Endothelial cell of umbilical vein (primary cell): ENCODE data around the gene PID1. TPM values are rescaled to one million over a fixed set of nuclear protein-coding genes. Genes with fewer than 3 reads are reported as not detected.

ENCODE experiments used
- BruUV-seq: library from RNA; stranded (reverse); fragments of 400-500 nt; replicated peaks from 2 replicates; lab custom pipeline; 2021; lab: Mats Ljungman, UMichigan
- CTCF ChIA-PET: fragments of 300-600, 350-600 bp; sonication (Branson Sonifier 250); formaldehyde crosslinking; loops from one replicate; lab custom pipeline; 2021; ENCODE audit warnings: antibody characterized with exemption, inconsistent platforms; lab: Charles Lee
- POLR2A ChIA-PET: fragments of 300-600, 350-600 bp; sonication (Branson Sonifier 250); formaldehyde crosslinking; loops from one replicate; lab custom pipeline; 2021; ENCODE audit warnings: antibody characterized with exemption, inconsistent platforms; lab: Charles Lee
- DNase-seq: peaks from one replicate; pipeline ENCODE4 v3.0.0-alpha.2; 2011; ENCODE audit warnings: low read depth, low spot score
- FAIRE-seq: peaks from 2 replicates; lab custom pipeline; 2011; peaks lifted over from hg19 to GRCh38; lab: Jason Lieb, UNC
- H2AFZ ChIP-seq: 2 replicates; pipeline ENCODE4 v1.6.0; 2012; ENCODE audit warnings: low read depth, low read length, control low read depth, inconsistent platforms
- H3K27ac ChIP-seq: 2 replicates; pipeline ENCODE4 v1.5.1; 2011; ENCODE audit warnings: low read depth, mild to moderate bottlenecking, control low read depth, low read length, moderate library complexity; ENCODE audit not compliant: insufficient read depth
- H3K27me3 ChIP-seq, 2 experiments: 2 replicates each; pipeline versions ENCODE4 v1.6.0 to v1.6.1; 2011; ENCODE audit warnings: low read length in 2 of 2, mixed read lengths in 1 of 2; ENCODE audit not compliant: control insufficient read depth in 2 of 2, insufficient read depth in 2 of 2
- H3K36me3 ChIP-seq, 2 experiments: 2 replicates in 1 of 2; 3 replicates in 1 of 2; pipeline ENCODE4 v1.5.1; 2011; ENCODE audit warnings: low read length in 2 of 2, mild to moderate bottlenecking in 1 of 2, moderate library complexity in 1 of 2; ENCODE audit not compliant: control insufficient read depth in 2 of 2, insufficient read depth in 2 of 2; ENCODE audit errors: extremely low read depth in 1 of 2
- H3K4me1 ChIP-seq: 3 replicates; pipeline ENCODE4 v1.5.1; 2011; ENCODE audit warnings: mild to moderate bottlenecking, low read length; ENCODE audit not compliant: control insufficient read depth, insufficient read depth; ENCODE audit errors: extremely low read depth
- H3K4me2 ChIP-seq: 2 replicates; pipeline ENCODE4 v1.6.1; 2011; ENCODE audit warnings: low read length, control low read depth, mixed read lengths; ENCODE audit not compliant: insufficient read depth
- H3K4me3 ChIP-seq, 3 experiments: fragments of 200-600 bp in 1 of 3; sonication (generic), shearing (Covaris generic) in 1 of 3; replicated peaks in 1 of 3; 2 replicates each; pipeline ENCODE4 v1.5.1; 2011 to 2016; ENCODE audit warnings: control low read depth in 3 of 3, low read length in 3 of 3, mild to moderate bottlenecking in 2 of 3, inconsistent platforms in 1 of 3, low read depth in 1 of 3, moderate library complexity in 1 of 3; ENCODE audit not compliant: insufficient read depth in 1 of 3
- H3K79me2 ChIP-seq: 2 replicates; pipeline ENCODE4 v1.6.0; 2012; ENCODE audit warnings: low read length, inconsistent platforms; ENCODE audit not compliant: control insufficient read depth, insufficient read depth
- H3K9ac ChIP-seq: replicated peaks from 2 replicates; pipeline ENCODE3; 2011; ENCODE audit warnings: low read length, control low read depth; ENCODE audit not compliant: insufficient read depth; ENCODE audit errors: extremely low read depth
- H3K9me1 ChIP-seq: replicated peaks from 3 replicates; pipeline ENCODE4 v1.6.0; 2011; ENCODE audit warnings: mild to moderate bottlenecking, low read length; ENCODE audit not compliant: control insufficient read depth, insufficient read depth; ENCODE audit errors: extremely low read depth
- H3K9me3 ChIP-seq: replicated peaks from 2 replicates; pipeline ENCODE4 v1.5.1; 2012; ENCODE audit warnings: low read length, inconsistent platforms; ENCODE audit not compliant: control insufficient read depth, insufficient read depth
- H4K20me1 ChIP-seq: replicated peaks from 2 replicates; pipeline ENCODE3; 2011; ENCODE audit warnings: mild to moderate bottlenecking, low read length; ENCODE audit not compliant: control insufficient read depth, insufficient read depth; ENCODE audit errors: extremely low read depth
- EZH2 ChIP-seq: IDR thresholded peaks from 2 replicates; pipeline ENCODE4 v1.6.1; 2012; ENCODE audit warnings: borderline replicate concordance, low read depth, mild to moderate bottlenecking, moderate library complexity, low read length, inconsistent platforms; ENCODE audit not compliant: severe bottlenecking
- FOS ChIP-seq: IDR thresholded peaks from 2 replicates; pipeline ENCODE4 v1.6.1; 2011; ENCODE audit warnings: mild to moderate bottlenecking, low read length, moderate library complexity, borderline replicate concordance; ENCODE audit not compliant: insufficient read depth
- GATA2 ChIP-seq: IDR thresholded peaks from 2 replicates; pipeline ENCODE4 v1.7.0; 2011; ENCODE audit warnings: low read depth, mild to moderate bottlenecking, moderate library complexity, mixed read lengths, low read length; ENCODE audit not compliant: insufficient read length, insufficient read depth
- JUN ChIP-seq: IDR thresholded peaks from 2 replicates; pipeline ENCODE4 v1.6.1; 2011; ENCODE audit warnings: borderline replicate concordance, low read depth; ENCODE audit not compliant: insufficient read length, insufficient read depth
- MYC ChIP-seq: IDR thresholded peaks from one replicate; pipeline ENCODE4 v1.6.1; 2011; ENCODE audit warnings: mild to moderate bottlenecking, low read depth, low read length
- POLR2A ChIP-seq: IDR thresholded peaks from 2 replicates; pipeline ENCODE4 v1.6.1; 2012; ENCODE audit warnings: low read depth, mild to moderate bottlenecking, control low read depth, low read length
- POLR2AphosphoS5 ChIP-seq: IDR thresholded peaks from 2 replicates; pipeline ENCODE4 v1.6.1; 2012; ENCODE audit warnings: low read depth, mild to moderate bottlenecking, control low read depth, low read length, moderate library complexity; ENCODE audit not compliant: insufficient read depth
- dilution Hi-C: fragments of 300-500 bp; cut with MboI; formaldehyde crosslinking; loops from one replicate; pipeline ENCODE4 v1.15.0; 2019; ENCODE audit warnings: low sequenced_read_pairs; ENCODE audit not compliant: extremely low pct_ligation_motif_present
- intact Hi-C: fragments of 100-400 bp; cut with micrococcal nuclease; formaldehyde crosslinking; loops from one replicate; pipeline ENCODE4 v1.10.0; 2022
- polyA plus RNA-seq, 4 experiments: library from polyadenylated mRNA; depleted of rRNA in 3 of 4; stranded (reverse) in 3 of 4; unstranded in 1 of 4; fragments of >200 nt; gene quantifications; 2 replicates each; pipeline versions ENCODE4 v1.2.1 to v1.2.3, GENCODE V29; 2011 to 2012; ENCODE audit warnings: missing spikeins in 1 of 4
- total RNA-seq: library from RNA; stranded (reverse); gene quantifications from 2 replicates; pipeline ENCODE4 v1.2.3, GENCODE V29; 2021
- TF ChIP-seq, protein P1 (sequence below): IDR thresholded peaks from 2 replicates; pipeline ENCODE4 v1.6.1; 2011; ENCODE audit not compliant: insufficient read depth, insufficient read length
- TF ChIP-seq, protein P2 (sequence below), 2 donors: IDR thresholded peaks; 1 replicate in 1 of 2; 2 replicates in 1 of 2; pipeline ENCODE4 v1.5.1; 2011; ENCODE audit warnings: low read length in 2 of 2, mild to moderate bottlenecking in 2 of 2, moderate library complexity in 2 of 2, control low read depth in 1 of 2, inconsistent platforms in 1 of 2, low read depth in 1 of 2; ENCODE audit not compliant: insufficient read depth in 1 of 2; ENCODE audit errors: extremely low read depth in 1 of 2

Gene PID1
- total and polyA plus RNA-seq, 2 donors (not counting 3 experiments of a cell fraction or from before 2014, with no cell fraction given), result not detected

DNA sequence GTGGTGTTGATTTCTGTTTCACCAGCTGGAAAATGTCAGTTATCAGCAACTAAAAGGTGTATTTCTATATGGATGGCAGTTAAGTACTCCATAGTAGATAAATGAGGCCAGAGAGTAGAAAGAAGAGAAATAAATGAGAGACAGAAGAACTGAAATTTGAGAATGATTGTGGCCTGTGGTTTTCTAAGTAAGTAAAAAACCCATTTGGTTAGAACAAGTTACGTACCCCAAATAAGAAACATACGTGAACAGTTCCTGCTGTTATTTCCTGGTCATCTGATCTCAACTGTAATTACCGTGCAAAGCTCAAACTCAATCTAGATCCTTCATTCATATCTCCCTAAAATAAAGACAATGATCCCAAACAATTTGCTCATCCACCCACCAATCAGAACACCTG lies 181.3 kb downstream of the PID1 start:
- Histone ChIP-seq H3K79me2 (no peaks in the 10 kb centered on the region), H3K4me1 (no peaks in the 10 kb centered on the region), H3K9me3 (peaks cover 2% of the 10 kb centered on the region), H3K4me3 (no peak overlapping the region), H2AFZ (no peak overlapping the region), H3K9ac (no peak overlapping the region), H3K36me3 (no peaks in the 10 kb centered on the region), H3K27ac (no peak overlapping the region), H3K27me3 (no peaks in the 10 kb centered on the region), H4K20me1 (no peaks in the 10 kb centered on the region), H3K9me1 (no peaks in the 10 kb centered on the region), H3K4me2 (no peak overlapping the region)
- DNase-seq (no peak), FAIRE-seq (no peak)
- intact Hi-C loops (no loop called here), dilution Hi-C loops (no loop called here)
- no TSS peak for BruUV-seq
- POLR2A ChIA-PET, result no interaction called here
- no peak for TF ChIP-seq JUN
- no peak for TF ChIP-seq GATA2
- no peak for TF ChIP-seq MYC
- TF ChIP-seq, protein P1, sequence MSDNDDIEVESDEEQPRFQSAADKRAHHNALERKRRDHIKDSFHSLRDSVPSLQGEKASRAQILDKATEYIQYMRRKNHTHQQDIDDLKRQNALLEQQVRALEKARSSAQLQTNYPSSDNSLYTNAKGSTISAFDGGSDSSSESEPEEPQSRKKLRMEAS, result no peak
- no peak for TF ChIP-seq FOS
- TF ChIP-seq EZH2, result no peak
- TF ChIP-seq POLR2A, result no peak
- CTCF ChIA-PET, result no interaction called here

DNA sequence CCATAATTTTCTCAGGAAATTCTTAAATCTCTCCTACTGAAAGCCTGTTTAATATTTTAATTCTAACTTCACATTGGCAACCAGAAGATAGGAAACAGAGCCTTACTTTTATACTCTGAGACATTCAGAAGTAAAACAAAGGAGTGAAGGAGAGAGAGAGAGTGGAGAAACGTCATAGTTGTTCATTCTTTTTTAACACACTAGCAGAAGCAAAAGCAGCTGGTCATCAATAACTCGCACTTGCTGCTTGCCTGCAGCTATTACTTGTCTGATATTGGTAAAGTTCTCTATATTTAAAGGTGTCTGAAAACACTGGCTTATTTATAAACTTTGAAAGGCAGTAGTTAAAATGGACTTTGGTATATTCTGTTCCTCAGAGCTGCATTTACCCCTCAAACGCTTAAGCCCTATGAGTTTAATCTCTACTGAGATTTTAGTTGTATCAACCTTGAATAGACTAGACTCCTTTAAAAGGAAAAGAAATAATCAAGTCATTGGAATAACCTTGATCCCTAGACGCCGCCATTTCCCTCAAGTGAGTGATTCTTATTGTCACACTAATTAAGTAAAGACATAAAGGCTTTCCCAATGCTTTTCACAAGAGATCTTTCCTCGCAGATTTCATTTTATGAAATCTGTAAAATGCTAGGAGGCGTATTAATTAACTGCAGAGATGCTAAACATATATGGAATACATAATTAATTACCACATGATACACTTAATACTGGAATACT lies 182.0 kb downstream of the PID1 start:
- Histone ChIP-seq H3K9me1 (no peaks in the 10 kb centered on the region), H3K27ac (no peak overlapping the region), H3K4me1 (no peaks in the 10 kb centered on the region), H3K79me2 (no peaks in the 10 kb centered on the region), H3K4me3 (no peak overlapping the region), H3K4me2 (no peak overlapping the region), H3K9me3 (peaks cover 2% of the 10 kb centered on the region), H4K20me1 (no peaks in the 10 kb centered on the region), H3K27me3 (no peaks in the 10 kb centered on the region), H3K36me3 (no peaks in the 10 kb centered on the region), H2AFZ (no peak overlapping the region), H3K9ac (no peak overlapping the region)
- ChIA-PET CTCF (no interaction called here), POLR2A (no interaction called here)
- no peak for FAIRE-seq
- TF ChIP-seq, protein P2, sequence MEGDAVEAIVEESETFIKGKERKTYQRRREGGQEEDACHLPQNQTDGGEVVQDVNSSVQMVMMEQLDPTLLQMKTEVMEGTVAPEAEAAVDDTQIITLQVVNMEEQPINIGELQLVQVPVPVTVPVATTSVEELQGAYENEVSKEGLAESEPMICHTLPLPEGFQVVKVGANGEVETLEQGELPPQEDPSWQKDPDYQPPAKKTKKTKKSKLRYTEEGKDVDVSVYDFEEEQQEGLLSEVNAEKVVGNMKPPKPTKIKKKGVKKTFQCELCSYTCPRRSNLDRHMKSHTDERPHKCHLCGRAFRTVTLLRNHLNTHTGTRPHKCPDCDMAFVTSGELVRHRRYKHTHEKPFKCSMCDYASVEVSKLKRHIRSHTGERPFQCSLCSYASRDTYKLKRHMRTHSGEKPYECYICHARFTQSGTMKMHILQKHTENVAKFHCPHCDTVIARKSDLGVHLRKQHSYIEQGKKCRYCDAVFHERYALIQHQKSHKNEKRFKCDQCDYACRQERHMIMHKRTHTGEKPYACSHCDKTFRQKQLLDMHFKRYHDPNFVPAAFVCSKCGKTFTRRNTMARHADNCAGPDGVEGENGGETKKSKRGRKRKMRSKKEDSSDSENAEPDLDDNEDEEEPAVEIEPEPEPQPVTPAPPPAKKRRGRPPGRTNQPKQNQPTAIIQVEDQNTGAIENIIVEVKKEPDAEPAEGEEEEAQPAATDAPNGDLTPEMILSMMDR (IDR thresholded peaks at IDR 0.05; ENCODE audit: extremely low read depth in 1 of 2, insufficient read depth in 1 of 2, low read depth in 1 of 2, low read length in 2 of 2), result no peak
- no peak for TF ChIP-seq FOS
- TF ChIP-seq JUN, result no peak
- TF ChIP-seq POLR2A, result no peak
- TF ChIP-seq, protein P1, result no peak
- TF ChIP-seq MYC, result no peak
- no peak for TF ChIP-seq EZH2
- no peak for TF ChIP-seq GATA2
- TF ChIP-seq POLR2AphosphoS5, result no peak
- intact Hi-C loops, result no loop called here
- BruUV-seq, result no TSS peak
- dilution Hi-C loops, result no loop called here
- no peak for DNase-seq
